ENCODE data around the gene NCOR1.

DNA sequence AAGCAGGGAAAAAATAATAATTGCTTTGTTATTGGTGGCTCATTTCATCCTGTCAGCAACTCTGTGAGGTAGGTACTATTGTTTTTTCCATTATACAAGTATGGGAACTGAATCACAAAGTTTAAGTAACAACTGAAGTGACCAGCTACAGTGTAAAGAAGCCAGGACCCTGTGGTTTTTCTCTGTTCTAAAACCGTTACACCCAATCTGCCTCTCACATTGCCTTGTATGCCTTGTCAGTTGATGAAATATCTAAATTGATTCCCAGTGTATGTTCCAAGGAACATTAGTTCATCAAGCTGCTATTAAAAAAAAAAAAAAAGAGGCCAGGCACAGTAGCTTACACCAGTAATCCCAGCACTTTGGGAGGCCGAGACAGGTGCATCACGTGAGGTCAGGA lies 7.1 kb upstream of the NCOR1 start:
- no peak for TF ChIP-seq MAFK (conservative IDR thresholded peaks at IDR 0.05 in 1 of 2, IDR thresholded peaks at IDR 0.05 in 1 of 2; ENCODE audit: low read length in 2 of 2)
- no peak for TF ChIP-seq TAF1 (CRISPR knock-in tag; IDR thresholded peaks at IDR 0.05)
- no peak for TF ChIP-seq XRCC5 (optimal IDR thresholded peaks at IDR 0.05; ENCODE audit: low read length)
- TF ChIP-seq NFE2L1 (CRISPR knock-in tag; IDR thresholded peaks at IDR 0.05; ENCODE audit: borderline replicate concordance), result no peak
- no peak for TF ChIP-seq EP300 (IDR thresholded peaks at IDR 0.05; ENCODE audit: low read depth in 2 of 2, low read length in 2 of 2)
- TF ChIP-seq EP300 (CRISPR knock-in tag; IDR thresholded peaks at IDR 0.05; ENCODE audit: borderline replicate concordance), result no peak
- no peak for TF ChIP-seq YY1 (IDR thresholded peaks at IDR 0.05; ENCODE audit: insufficient read depth, insufficient replicate concordance, low read depth, low read length)
